ENCODE data around the gene BTN1A1. TPM values are rescaled to one million over a fixed set of nuclear protein-coding genes. Genes with fewer than 3 reads are reported as not detected.

BTN1A1 gene
- total RNA-seq, 2 donors from 2014 or later, result not detected

- H3K4me3 ChIP-seq, result no peak overlapping the region
- H3K27me3 ChIP-seq, result no peaks in the 10 kb centered on the region
- no peak for DNase-seq
- WGBS, 2 donors, result 70 to 72% methylated on average over 7 of the region's 7 CpGs
- TF ChIP-seq CTCF (IDR thresholded peaks at IDR 0.05), result no peak
- TF ChIP-seq POLR2A (IDR thresholded peaks at IDR 0.05), result no peak
- peak overlapping the region in 1 of 4 donors; percentile 15 for H3K27ac ChIP-seq
- H3K36me3 ChIP-seq (replicated peaks in 1 of 2; ENCODE audit: insufficient read depth in 1 of 2, low read depth in 2 of 2), result no peaks in the 10 kb centered on the region
- intact Hi-C loops (cut with DNase I), result no loop called here
- no peaks in the 10 kb centered on the region for H3K9me3 ChIP-seq
- ATAC-seq, result no peak
- H3K4me1 ChIP-seq, result peaks cover 14% of the 10 kb centered on the region
These were observed 24.7 kb downstream of the BTN1A1 start for GRCh38 chr6:26524722-26525370.

GRCh38 chr6:26525838-26526237, 25.7 kb downstream of the BTN1A1 start:
- Histone ChIP-seq H3K27ac (no peak overlapping the region), H3K27me3 (no peaks in the 10 kb centered on the region), H3K4me1 (peaks cover 9% of the 10 kb centered on the region), H3K36me3 (replicated peaks in 1 of 2; ENCODE audit: insufficient read depth in 1 of 2, low read depth in 2 of 2) (no peaks in the 10 kb centered on the region), H3K9me3 (no peaks in the 10 kb centered on the region), H3K4me3 (no peak overlapping the region)
- TF ChIP-seq CTCF (IDR thresholded peaks at IDR 0.05), result no peak
- TF ChIP-seq POLR2A (IDR thresholded peaks at IDR 0.05), result no peak
- intact Hi-C loops (cut with DNase I), result no loop called here
- DNase-seq, result no peak
- 53 to 57% methylated on average over 2 of the region's 2 CpGs for WGBS, 2 donors
- no peak for ATAC-seq

DNA sequence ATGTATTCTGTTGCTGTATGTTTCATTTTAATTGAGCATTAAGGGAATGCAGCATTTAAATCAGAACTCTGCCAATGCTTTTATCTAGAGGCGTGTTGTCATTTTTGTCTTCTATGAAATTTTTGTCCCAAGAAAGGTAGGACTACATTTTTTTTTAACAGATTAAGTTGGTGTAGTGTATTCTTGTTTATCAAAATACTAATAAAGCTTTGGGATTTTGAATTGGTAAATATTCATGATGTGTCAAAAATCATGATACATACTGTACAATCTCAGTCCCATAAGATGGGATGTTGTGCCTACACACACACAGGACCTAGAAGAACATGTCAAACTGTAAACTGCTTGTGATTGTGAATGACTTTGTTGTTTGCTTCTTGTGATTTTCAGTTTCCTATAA, 26.8 kb downstream of the BTN1A1 start:
- no peak for TF ChIP-seq POLR2A (IDR thresholded peaks at IDR 0.05)
- TF ChIP-seq CTCF (IDR thresholded peaks at IDR 0.05), result no peak
- DNase-seq (no peak), ATAC-seq (no peak)
- intact Hi-C loops (cut with DNase I), result no loop called here
- Histone ChIP-seq H3K4me1 (peaks cover 3% of the 10 kb centered on the region), H3K27ac (no peak overlapping the region), H3K4me3 (no peak overlapping the region), H3K27me3 (no peaks in the 10 kb centered on the region), H3K9me3 (no peaks in the 10 kb centered on the region), H3K36me3 (replicated peaks in 1 of 2; ENCODE audit: insufficient read depth in 1 of 2, low read depth in 2 of 2) (no peaks in the 10 kb centered on the region)
- WGBS, 2 donors, result 88 to 93% methylated on average over 1 of the region's 1 CpG

DNA sequence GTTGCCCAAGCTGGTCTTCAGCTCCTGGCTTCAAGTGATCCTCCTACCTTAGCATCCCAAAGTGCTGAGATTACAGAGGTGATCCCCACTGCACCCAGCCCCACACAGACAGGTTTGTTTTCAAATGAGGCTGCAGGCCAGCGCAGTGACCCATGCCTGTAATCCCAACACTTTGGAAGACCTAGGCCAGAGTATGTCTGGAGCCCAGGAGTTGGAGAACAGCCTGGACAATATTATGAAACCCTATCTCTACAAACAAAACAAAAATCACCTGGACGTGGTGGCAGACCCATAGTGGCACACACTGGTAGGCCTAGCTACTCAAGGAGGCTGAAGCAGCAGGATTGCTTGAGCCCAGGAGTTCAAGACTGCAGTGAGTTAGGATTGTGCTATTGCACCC, 30.1 kb downstream of the BTN1A1 start:
- DNase-seq, result no peak
- Histone ChIP-seq H3K36me3 (replicated peaks in 1 of 2; ENCODE audit: insufficient read depth in 1 of 2, low read depth in 2 of 2) (no peaks in the 10 kb centered on the region), H3K27me3 (no peaks in the 10 kb centered on the region), H3K27ac (no peak overlapping the region), H3K9me3 (no peaks in the 10 kb centered on the region), H3K4me1 (peaks cover 6% of the 10 kb centered on the region), H3K4me3 (no peak overlapping the region)
- ATAC-seq, result no peak
- TF ChIP-seq POLR2A (IDR thresholded peaks at IDR 0.05), result no peak
- TF ChIP-seq CTCF (IDR thresholded peaks at IDR 0.05), result no peak
- intact Hi-C loops (cut with DNase I), result no loop called here
- 64 to 83% methylated on average over 2 of the region's 2 CpGs for WGBS, 2 donors

DNA sequence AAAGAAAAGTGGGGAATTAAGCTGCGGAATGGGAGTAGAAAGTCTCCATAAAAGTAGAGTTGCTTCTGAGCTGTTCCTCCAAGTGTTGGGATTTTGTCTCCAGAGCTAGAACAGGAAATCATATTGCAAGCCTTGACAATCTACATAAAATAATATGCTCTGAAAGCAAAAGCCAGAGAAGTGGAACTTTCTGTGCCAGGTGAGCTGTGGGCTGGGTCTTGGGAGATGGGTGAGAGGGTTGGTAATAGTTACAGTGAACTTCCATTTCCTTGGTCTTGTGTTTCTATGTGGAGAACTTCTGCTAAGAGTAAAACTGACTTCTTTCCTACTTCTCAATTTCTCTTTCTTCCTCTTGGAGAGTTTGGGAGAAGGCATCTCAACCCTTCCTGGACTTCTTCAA, 31.8 kb downstream of the BTN1A1 start:
- H3K9me3 ChIP-seq, result no peaks in the 10 kb centered on the region
- no peak overlapping the region for H3K4me3 ChIP-seq
- TF ChIP-seq POLR2A (IDR thresholded peaks at IDR 0.05) (no peak), CTCF (IDR thresholded peaks at IDR 0.05) (no peak)
- H3K27ac ChIP-seq, result peak overlapping the region in 1 of 4 donors; percentile 71
- intact Hi-C loops (cut with DNase I), result no loop called here
- DNase-seq (no peak), ATAC-seq (no peak)
- peaks cover 14% of the 10 kb centered on the region for H3K4me1 ChIP-seq
- H3K36me3 ChIP-seq (replicated peaks in 1 of 2; ENCODE audit: insufficient read depth in 1 of 2, low read depth in 2 of 2), result no peaks in the 10 kb centered on the region
- no peaks in the 10 kb centered on the region for H3K27me3 ChIP-seq
- 95 to 100% methylated on average over 1 of the region's 1 CpG for WGBS, 2 donors
